K562 treated with DMSO at 1 percent for 4 hours (cell line): ENCODE measurements around the gene CRELD2. TPM values are rescaled to one million over a fixed set of nuclear protein-coding genes. Genes with fewer than 3 reads are reported as not detected.

Source experiments
- total RNA-seq: library from RNA; unstranded; fragments of 300-600 nt; gene quantifications from 2 replicates; pipeline ENCODE4 v1.2.3, GENCODE V29; 2022; ENCODE audit not compliant: insufficient read depth

Gene CRELD2
- 21.8 and 30.0 TPM in 2 replicates for total RNA-seq

GRCh38 chr22:49917974-49918910, at the start of gene CRELD2, which contains the start of gene ALG12:
TSS of gene CRELD2 (plus strand) at chr22:49918634. CDS start at chr22:49918770, 136 bp downstream.
TSS of gene ALG12 (minus strand) at chr22:49918438. CDS start at chr22:49913765, 4,673 bp downstream.

GRCh38 chr22:49960159-49961004, 41.9 kb downstream of the CRELD2 start, which contains the start of gene PIM3:
TSS of gene PIM3 (plus strand) at chr22:49960772. CDS start at chr22:49960948, 176 bp downstream.

Other genes with a start within 250 kb of the CRELD2 start
- gene BRD1, start 90.8 kb upstream of the CRELD2 start, total RNA-seq = 12.5 and 13.0 TPM in 2 replicates
- 8.3 and 10.0 TPM in 2 replicates for gene ZBED4, start 64.8 kb upstream of the CRELD2 start, total RNA-seq
- 9.7 and 13.0 TPM in 2 replicates for gene ALG12, start 196 bp upstream of the CRELD2 start, total RNA-seq
- 84.8 and 88.5 TPM in 2 replicates for gene PIM3, start 42.1 kb downstream of the CRELD2 start, total RNA-seq
- gene IL17REL, start 94.1 kb downstream of the CRELD2 start, total RNA-seq = not detected in 2 replicates
- not detected in 2 replicates for gene TTLL8, start 139.7 kb downstream of the CRELD2 start, total RNA-seq
- 1.5 and 5.6 TPM in 2 replicates for gene MLC1, start 166.8 kb downstream of the CRELD2 start, total RNA-seq
- 0.66 and 0.81 TPM in 2 replicates for gene MOV10L1, start 171.4 kb downstream of the CRELD2 start, total RNA-seq